ENCODE results near the gene ABL2. TPM values are rescaled to one million over a fixed set of nuclear protein-coding genes. Genes with fewer than 3 reads are reported as not detected.
"Not testable (repeated sequence)": the region's sequence is repeated elsewhere in the genome, so short reads cannot be mapped to it uniquely, and the experiment has no call there.

ABL2 gene
- polyA plus RNA-seq, 1 donor, result 8.7 TPM

DNA sequence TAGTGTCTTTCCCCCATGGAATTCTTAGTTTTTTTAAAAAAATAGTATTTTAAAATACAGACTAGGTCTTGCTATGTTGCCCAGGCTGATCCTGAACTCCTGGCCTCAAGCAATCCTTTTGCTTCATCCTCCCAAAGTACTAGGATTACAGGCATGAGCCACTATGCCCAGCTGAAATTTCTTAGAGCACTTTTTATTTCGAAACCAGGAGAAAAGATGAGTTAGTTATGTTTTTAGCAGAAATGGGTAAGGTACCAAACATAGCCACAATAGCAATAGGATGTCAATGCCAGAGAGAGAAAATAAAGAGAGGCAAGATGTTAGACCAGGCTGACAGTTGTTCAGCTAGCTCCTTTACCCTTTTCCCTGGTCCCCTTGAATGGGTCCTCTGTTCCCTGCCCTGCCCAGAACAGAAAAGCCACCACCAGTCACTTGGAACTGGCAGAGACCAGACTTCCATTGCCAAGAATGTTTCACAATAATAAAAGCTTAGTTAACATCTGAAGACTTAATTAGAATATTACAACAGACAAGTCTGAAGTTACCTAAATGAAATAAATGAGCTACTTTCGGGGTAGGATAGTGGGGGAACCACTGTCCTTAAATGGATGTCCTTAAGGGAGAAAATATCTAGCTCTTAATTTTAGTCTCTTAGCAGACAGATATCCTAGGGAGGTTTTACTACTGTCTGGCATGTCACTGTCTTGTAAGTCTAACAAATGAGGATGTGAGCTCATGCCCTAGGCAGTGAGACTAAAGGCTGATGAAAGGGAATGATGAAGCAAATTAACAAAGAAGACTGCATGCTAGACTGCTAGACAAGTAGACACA, 54.3 kb downstream of the ABL2 start:
- H3K27ac ChIP-seq (ENCODE audit: low read length), result no peak overlapping the region
- DNase-seq, result no peak
- H3K4me1 ChIP-seq (ENCODE audit: control insufficient read depth, insufficient read depth, low read length), result no peaks in the 10 kb centered on the region
- no peak overlapping the region for H3K4me3 ChIP-seq (ENCODE audit: low read length)
- H3K27me3 ChIP-seq (ENCODE audit: control insufficient read depth, insufficient read depth, low read length), result no peaks in the 10 kb centered on the region
- H3K9me3 ChIP-seq (ENCODE audit: control insufficient read depth, low read depth, low read length), result no peaks in the 10 kb centered on the region
- peaks cover 2% of the 10 kb centered on the region for H3K36me3 ChIP-seq (ENCODE audit: control insufficient read depth, insufficient read depth, low read length)
- WGBS (ENCODE audit: insufficient coverage, low lambda C conversion rate), result 100% methylated on average over 1 of the region's 2 CpGs

DNA sequence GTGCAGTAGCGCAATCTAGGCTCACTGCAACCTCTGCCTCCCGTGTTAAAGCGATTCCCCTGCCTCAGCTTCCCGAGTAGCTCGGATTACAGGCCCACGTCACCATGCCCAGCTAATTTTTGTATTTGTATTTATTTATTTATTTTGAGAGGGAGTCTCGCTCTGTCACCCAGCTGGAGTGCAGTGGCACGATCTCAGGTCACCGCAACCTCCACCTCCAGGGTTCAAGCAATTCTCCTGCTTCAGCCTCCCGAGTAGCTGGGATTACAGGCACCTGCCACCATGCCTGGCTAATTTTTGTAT, 59.1 kb downstream of the ABL2 start:
- H3K4me1 ChIP-seq (ENCODE audit: control insufficient read depth, insufficient read depth, low read length); H3K9me3 ChIP-seq (ENCODE audit: control insufficient read depth, low read depth, low read length); DNase-seq; H3K4me3 ChIP-seq (ENCODE audit: low read length); H3K27ac ChIP-seq (ENCODE audit: low read length); H3K27me3 ChIP-seq (ENCODE audit: control insufficient read depth, insufficient read depth, low read length); H3K36me3 ChIP-seq (ENCODE audit: control insufficient read depth, insufficient read depth, low read length): not testable (repeated sequence)
- no CpG with 5 or more reads among the region's 10 CpGs for WGBS (ENCODE audit: insufficient coverage, low lambda C conversion rate)

DNA sequence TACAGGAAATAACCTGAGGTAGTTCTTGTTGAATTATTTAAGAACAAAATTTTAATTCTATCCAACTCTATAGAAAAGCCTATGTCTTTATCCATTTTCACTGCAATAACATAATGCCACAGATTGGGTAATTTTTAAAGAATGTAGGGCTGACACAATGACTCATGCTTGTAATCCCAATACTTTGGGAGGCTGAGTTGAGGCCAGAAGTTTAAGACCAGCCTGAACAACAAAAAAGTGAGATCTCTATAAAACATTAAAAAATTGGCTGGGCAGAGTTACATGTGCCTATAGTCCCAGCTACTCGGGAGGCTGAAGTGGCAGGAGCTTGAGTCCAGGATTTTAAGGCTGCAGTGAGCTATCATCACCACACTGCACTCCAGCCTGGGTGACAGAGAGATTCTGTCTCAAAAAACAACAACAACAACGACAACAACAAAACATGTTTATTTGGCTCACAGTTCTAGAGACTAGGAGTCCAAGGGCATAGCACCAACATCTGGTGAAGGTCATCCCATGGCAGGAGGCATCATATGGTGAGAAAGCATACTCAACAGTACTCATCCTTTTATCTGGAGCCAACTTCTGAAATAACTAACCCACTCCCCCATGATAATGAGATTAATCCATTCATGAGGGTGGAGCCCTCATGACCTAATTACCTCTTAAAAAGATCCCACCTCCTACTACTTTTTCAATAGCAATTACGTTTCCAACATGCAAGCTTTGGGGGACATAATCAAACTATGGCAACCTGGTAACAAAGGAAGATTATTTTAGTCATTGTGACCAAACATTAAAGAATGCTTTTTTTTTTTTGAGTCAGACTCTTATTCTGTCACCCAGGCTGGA, 59.6 kb downstream of the ABL2 start:
- WGBS (ENCODE audit: insufficient coverage, low lambda C conversion rate), result no CpG with 5 or more reads among the region's 3 CpGs
- Histone ChIP-seq H3K4me3 (ENCODE audit: low read length) (no peak overlapping the region), H3K27ac (ENCODE audit: low read length) (no peak overlapping the region), H3K36me3 (ENCODE audit: control insufficient read depth, insufficient read depth, low read length) (peaks cover 2% of the 10 kb centered on the region), H3K27me3 (ENCODE audit: control insufficient read depth, insufficient read depth, low read length) (no peaks in the 10 kb centered on the region), H3K4me1 (ENCODE audit: control insufficient read depth, insufficient read depth, low read length) (no peaks in the 10 kb centered on the region), H3K9me3 (ENCODE audit: control insufficient read depth, low read depth, low read length) (no peaks in the 10 kb centered on the region)
- no peak for DNase-seq

DNA sequence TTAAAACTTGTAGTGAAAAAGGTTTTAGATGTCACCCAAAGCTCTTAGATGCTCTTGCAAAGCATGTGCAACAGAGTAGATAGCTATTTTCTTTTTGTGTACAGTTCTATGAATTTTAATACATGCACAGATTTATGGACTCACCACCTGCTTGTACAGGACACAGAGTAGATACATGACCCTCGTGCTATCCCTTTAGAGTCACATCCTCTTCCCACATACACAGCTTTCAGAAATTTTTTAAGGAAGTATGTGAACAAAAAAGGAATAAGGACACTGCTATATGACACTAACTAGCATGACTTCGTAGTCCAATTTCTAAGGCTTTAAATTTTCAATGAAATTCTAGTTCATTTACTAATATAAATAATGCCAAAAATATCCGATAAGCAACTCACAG, 60.9 kb downstream of the ABL2 start:
- Histone ChIP-seq H3K4me3 (ENCODE audit: low read length) (no peak overlapping the region), H3K27ac (ENCODE audit: low read length) (no peak overlapping the region), H3K27me3 (ENCODE audit: control insufficient read depth, insufficient read depth, low read length) (no peaks in the 10 kb centered on the region), H3K9me3 (ENCODE audit: control insufficient read depth, low read depth, low read length) (no peaks in the 10 kb centered on the region), H3K36me3 (ENCODE audit: control insufficient read depth, insufficient read depth, low read length) (peaks cover 2% of the 10 kb centered on the region), H3K4me1 (ENCODE audit: control insufficient read depth, insufficient read depth, low read length) (no peaks in the 10 kb centered on the region)
- DNase-seq, result no peak
- 100% methylated on average over 1 of the region's 3 CpGs for WGBS (ENCODE audit: insufficient coverage, low lambda C conversion rate)

DNA sequence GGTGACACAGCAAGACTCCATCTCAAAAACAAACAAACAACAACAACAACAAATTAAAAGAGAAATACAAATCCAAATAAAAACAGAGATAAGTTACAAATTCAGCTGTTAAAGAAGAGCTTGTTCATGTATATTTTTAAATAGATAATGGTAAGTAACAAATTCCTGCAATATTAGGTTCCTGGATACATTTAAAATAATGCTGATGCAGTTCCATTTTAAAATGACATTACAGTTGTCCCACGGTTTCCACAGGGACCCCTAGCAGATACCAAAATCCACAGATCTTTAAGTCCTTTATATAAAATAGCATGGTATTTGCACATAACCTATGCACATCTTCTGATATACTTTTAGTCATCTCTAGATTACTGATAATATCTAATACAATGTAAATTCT, 61.5 kb downstream of the ABL2 start:
- Histone ChIP-seq H3K4me3 (ENCODE audit: low read length) (no peak overlapping the region), H3K9me3 (ENCODE audit: control insufficient read depth, low read depth, low read length) (no peaks in the 10 kb centered on the region), H3K27me3 (ENCODE audit: control insufficient read depth, insufficient read depth, low read length) (no peaks in the 10 kb centered on the region), H3K36me3 (ENCODE audit: control insufficient read depth, insufficient read depth, low read length) (peaks cover 2% of the 10 kb centered on the region), H3K4me1 (ENCODE audit: control insufficient read depth, insufficient read depth, low read length) (no peaks in the 10 kb centered on the region), H3K27ac (ENCODE audit: low read length) (no peak overlapping the region)
- no peak for DNase-seq
- WGBS (ENCODE audit: insufficient coverage, low lambda C conversion rate), result no CpG with 5 or more reads among the region's 1 CpG

DNA sequence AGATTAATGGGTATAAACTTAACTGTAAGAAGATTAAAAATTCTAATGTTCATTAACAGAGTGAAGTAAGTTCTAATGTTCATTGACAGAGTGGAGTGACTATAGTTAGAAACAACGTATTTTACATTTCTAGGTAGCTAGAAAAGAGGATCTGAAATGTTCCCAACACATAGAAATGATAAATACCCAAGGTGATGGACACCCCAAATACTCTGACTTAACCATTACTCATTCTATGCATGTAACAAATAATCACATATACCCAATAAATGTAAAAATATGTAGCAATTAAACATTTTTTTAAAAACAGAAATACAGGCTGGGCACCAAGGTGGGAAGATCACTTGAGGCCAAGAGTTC, 62.1 kb downstream of the ABL2 start:
- Histone ChIP-seq H3K4me1 (ENCODE audit: control insufficient read depth, insufficient read depth, low read length) (no peaks in the 10 kb centered on the region), H3K27ac (ENCODE audit: low read length) (no peak overlapping the region), H3K4me3 (ENCODE audit: low read length) (no peak overlapping the region), H3K36me3 (ENCODE audit: control insufficient read depth, insufficient read depth, low read length) (no peaks in the 10 kb centered on the region), H3K9me3 (ENCODE audit: control insufficient read depth, low read depth, low read length) (no peaks in the 10 kb centered on the region), H3K27me3 (ENCODE audit: control insufficient read depth, insufficient read depth, low read length) (no peaks in the 10 kb centered on the region)
- WGBS (ENCODE audit: insufficient coverage, low lambda C conversion rate), result no CpG with 5 or more reads among the region's 1 CpG
- no peak for DNase-seq

DNA sequence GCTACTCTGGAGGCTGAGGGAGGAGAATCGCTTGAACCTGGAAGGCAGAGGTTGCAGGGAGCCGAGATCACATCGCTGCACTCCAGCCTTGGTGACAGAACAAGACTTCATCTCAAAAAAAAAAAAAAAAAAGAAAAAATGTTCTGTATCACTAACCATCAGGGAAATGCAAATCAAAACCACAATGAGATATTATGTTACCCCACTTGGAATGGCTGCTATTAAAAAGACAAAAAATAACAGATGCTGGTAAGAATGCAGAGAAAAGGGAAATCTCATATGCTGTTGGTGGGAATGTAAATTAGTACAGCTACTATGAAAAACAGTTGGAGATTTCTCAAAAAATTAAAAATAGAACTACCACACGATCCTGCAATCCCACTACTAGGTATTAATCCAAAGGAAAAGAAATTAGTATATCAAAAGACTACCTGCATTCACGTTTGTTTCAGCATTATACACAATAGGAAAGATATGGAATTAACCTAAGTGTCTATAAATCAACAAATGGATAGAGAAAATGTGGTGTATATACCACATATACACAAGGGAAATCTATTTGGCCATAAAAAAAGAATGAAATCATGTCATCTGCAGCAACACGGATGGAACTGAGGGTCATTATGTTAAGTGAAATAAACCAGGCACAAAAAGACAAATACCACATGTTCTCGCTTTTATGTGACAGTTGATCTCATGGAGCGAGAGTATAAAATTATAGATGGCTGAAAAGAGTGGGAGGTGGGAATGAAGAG, 62.6 kb downstream of the ABL2 start:
- Histone ChIP-seq H3K4me3 (ENCODE audit: low read length) (no peak overlapping the region), H3K27ac (ENCODE audit: low read length) (no peak overlapping the region), H3K4me1 (ENCODE audit: control insufficient read depth, insufficient read depth, low read length) (no peaks in the 10 kb centered on the region), H3K36me3 (ENCODE audit: control insufficient read depth, insufficient read depth, low read length) (no peaks in the 10 kb centered on the region), H3K27me3 (ENCODE audit: control insufficient read depth, insufficient read depth, low read length) (no peaks in the 10 kb centered on the region), H3K9me3 (ENCODE audit: control insufficient read depth, low read depth, low read length) (no peaks in the 10 kb centered on the region)
- 88% methylated on average over 3 of the region's 8 CpGs for WGBS (ENCODE audit: insufficient coverage, low lambda C conversion rate)
- DNase-seq, result no peak

DNA sequence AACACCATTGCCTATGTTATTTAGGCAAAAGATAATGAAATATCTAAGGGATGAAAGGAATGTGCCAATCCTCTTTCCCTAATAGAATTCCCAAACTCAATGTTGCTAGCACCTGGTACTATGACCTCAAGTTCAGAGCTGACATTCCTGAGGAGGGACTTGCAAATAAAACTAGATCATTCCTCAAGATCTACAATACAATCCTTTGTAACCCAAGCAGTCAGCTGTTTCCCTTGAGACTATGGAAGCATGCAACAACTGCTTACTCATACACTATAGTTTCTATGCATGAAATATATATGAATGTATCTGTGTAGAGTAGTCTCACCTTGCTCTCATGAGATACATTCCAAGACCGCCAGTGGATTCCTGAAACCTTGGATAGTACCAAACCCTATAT, 65.0 kb downstream of the ABL2 start:
- peak in 1 of 2 donors; percentile 26 for DNase-seq
- no peak overlapping the region for H3K4me3 ChIP-seq (ENCODE audit: low read length)
- no CpG with 5 or more reads among the region's 1 CpG for WGBS (ENCODE audit: insufficient coverage, low lambda C conversion rate)
- H3K4me1 ChIP-seq (ENCODE audit: control insufficient read depth, insufficient read depth, low read length), result no peaks in the 10 kb centered on the region
- H3K9me3 ChIP-seq (ENCODE audit: control insufficient read depth, low read depth, low read length), result no peaks in the 10 kb centered on the region
- H3K36me3 ChIP-seq (ENCODE audit: control insufficient read depth, insufficient read depth, low read length), result no peaks in the 10 kb centered on the region
- H3K27me3 ChIP-seq (ENCODE audit: control insufficient read depth, insufficient read depth, low read length), result no peaks in the 10 kb centered on the region
- no peak overlapping the region for H3K27ac ChIP-seq (ENCODE audit: low read length)

DNA sequence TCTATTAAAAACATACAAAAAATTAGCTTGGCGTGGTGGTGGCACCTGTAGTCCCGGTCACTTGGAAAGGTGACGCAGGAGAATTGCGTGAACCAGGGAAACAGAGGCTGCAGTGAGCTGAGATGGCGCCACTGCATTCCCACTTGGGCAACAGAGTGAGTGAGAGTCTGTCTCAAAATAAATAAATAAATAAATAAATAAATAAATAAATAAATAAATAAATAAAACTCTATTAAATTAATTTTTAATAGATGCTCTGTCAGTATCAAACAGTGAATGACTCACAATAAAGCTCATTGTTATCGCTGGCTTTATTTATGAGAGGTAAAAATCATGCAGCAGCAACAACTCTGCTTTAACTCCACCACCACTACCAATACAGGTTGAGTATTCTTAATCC, 72.8 kb downstream of the ABL2 start:
- H3K27ac ChIP-seq (ENCODE audit: low read length), result no peak overlapping the region
- no peaks in the 10 kb centered on the region for H3K27me3 ChIP-seq (ENCODE audit: control insufficient read depth, insufficient read depth, low read length)
- no peaks in the 10 kb centered on the region for H3K9me3 ChIP-seq (ENCODE audit: control insufficient read depth, low read depth, low read length)
- no peaks in the 10 kb centered on the region for H3K36me3 ChIP-seq (ENCODE audit: control insufficient read depth, insufficient read depth, low read length)
- DNase-seq, result no peak
- peaks cover 8% of the 10 kb centered on the region for H3K4me1 ChIP-seq (ENCODE audit: control insufficient read depth, insufficient read depth, low read length)
- no peak overlapping the region for H3K4me3 ChIP-seq (ENCODE audit: low read length)
- no CpG with 5 or more reads among the region's 6 CpGs for WGBS (ENCODE audit: insufficient coverage, low lambda C conversion rate)

DNA sequence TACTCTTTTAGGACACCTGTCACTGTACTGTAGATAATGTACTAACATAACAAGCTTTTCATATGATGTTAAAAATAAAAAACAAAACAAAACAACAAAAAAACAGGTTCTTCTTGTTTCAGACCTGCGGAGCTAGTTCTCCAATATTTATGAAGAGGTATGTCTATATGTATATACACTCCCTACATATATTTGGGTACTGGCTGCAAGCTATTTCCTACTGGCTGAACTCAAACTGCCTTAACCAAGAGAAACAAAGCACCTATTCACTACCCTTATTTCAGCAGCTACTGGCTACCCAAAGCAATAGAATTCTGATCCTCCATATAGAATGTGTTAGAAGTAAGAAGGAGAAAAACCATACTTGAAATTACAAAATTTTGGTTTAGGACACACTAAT, 73.5 kb downstream of the ABL2 start:
- H3K27me3 ChIP-seq (ENCODE audit: control insufficient read depth, insufficient read depth, low read length), result no peaks in the 10 kb centered on the region
- no peak overlapping the region for H3K27ac ChIP-seq (ENCODE audit: low read length)
- H3K9me3 ChIP-seq (ENCODE audit: control insufficient read depth, low read depth, low read length), result no peaks in the 10 kb centered on the region
- H3K4me1 ChIP-seq (ENCODE audit: control insufficient read depth, insufficient read depth, low read length), result peaks cover 12% of the 10 kb centered on the region
- H3K4me3 ChIP-seq (ENCODE audit: low read length), result no peak overlapping the region
- WGBS (ENCODE audit: insufficient coverage, low lambda C conversion rate), result no CpG with 5 or more reads among the region's 1 CpG
- no peaks in the 10 kb centered on the region for H3K36me3 ChIP-seq (ENCODE audit: control insufficient read depth, insufficient read depth, low read length)
- DNase-seq, result no peak
